ENCODE data around the gene VRK3.

GRCh38 chr19:50003810-50004419 is 21.3 kb downstream of the VRK3 start:
- TF ChIP-seq POLR2A (IDR thresholded peaks at IDR 0.05), result no peak
- no peak for TF ChIP-seq CTCF (IDR thresholded peaks at IDR 0.05)
